HFFc6 (cell line): ENCODE data around the gene SCTR. TPM values are rescaled to one million over a fixed set of nuclear protein-coding genes. Genes with fewer than 3 reads are reported as not detected.

Experiments used
- DNase-seq: peaks from one replicate; pipeline ENCODE4 v3.0.0-alpha.2; 2018
- H3K27ac Mint-ChIP-seq: 2 replicates; pipeline ENCODE4 v1.8.0; 2020; ENCODE audit warnings: mild to moderate bottlenecking, mixed read lengths
- H3K27me3 Mint-ChIP-seq: 2 replicates; pipeline ENCODE4 v1.8.0; 2021; ENCODE audit warnings: mild to moderate bottlenecking, moderate library complexity, mixed read lengths; ENCODE audit not compliant: insufficient read depth
- H3K36me3 Mint-ChIP-seq: 2 replicates; pipeline ENCODE4 v1.8.0; 2021; ENCODE audit warnings: low read depth, mixed read lengths
- H3K4me1 Mint-ChIP-seq: 2 replicates; pipeline ENCODE4 v1.8.0; 2020; ENCODE audit warnings: low read depth, mixed read lengths
- H3K4me3 Mint-ChIP-seq: 2 replicates; pipeline ENCODE4 v1.8.0; 2020; ENCODE audit warnings: mild to moderate bottlenecking, moderate library complexity, mixed read lengths
- H3K9me3 Mint-ChIP-seq: 2 replicates; pipeline ENCODE4 v1.8.0; 2020; ENCODE audit warnings: mild to moderate bottlenecking, mixed read lengths
- total RNA-seq, 6 experiments: library from RNA; stranded (reverse); fragmentation: NEBNext Ultra II Directional; extraction: Animal tissue kit (Norgen Biotek cat#: 25700); gene quantifications; 2 replicates in 1 of 6; 3 replicates in 5 of 6; pipeline ENCODE4 v1.2.3, GENCODE V29; 2021
- TF ChIP-seq, protein P1 (sequence below): fragments of 200-600 bp; sonication (generic); IDR thresholded peaks from 2 replicates; pipeline ENCODE4 v1.5.0; 2021; ENCODE audit warnings: antibody characterized with exemption, mild to moderate bottlenecking

The SCTR gene
- total RNA-seq, 6 experiments from 2014 or later: not detected

DNA sequence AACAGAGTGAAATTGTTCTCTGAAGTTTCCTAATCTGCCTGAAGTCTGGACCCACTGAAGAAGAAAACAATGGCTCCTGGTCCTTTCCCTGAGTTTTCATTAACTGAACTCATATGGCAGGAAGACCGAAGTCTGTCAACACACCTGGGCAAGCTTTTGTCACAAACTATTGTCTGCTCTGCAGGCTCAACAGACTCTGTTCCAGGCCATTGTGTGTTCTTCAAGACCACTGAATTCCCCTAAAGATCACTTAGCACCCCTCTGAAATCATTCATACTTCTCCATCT lies 99.2 kb downstream of the SCTR start:
- no peak overlapping the region for H3K4me3 Mint-ChIP-seq
- peaks cover 8% of the 10 kb centered on the region for H3K9me3 Mint-ChIP-seq
- TF ChIP-seq, protein P1, sequence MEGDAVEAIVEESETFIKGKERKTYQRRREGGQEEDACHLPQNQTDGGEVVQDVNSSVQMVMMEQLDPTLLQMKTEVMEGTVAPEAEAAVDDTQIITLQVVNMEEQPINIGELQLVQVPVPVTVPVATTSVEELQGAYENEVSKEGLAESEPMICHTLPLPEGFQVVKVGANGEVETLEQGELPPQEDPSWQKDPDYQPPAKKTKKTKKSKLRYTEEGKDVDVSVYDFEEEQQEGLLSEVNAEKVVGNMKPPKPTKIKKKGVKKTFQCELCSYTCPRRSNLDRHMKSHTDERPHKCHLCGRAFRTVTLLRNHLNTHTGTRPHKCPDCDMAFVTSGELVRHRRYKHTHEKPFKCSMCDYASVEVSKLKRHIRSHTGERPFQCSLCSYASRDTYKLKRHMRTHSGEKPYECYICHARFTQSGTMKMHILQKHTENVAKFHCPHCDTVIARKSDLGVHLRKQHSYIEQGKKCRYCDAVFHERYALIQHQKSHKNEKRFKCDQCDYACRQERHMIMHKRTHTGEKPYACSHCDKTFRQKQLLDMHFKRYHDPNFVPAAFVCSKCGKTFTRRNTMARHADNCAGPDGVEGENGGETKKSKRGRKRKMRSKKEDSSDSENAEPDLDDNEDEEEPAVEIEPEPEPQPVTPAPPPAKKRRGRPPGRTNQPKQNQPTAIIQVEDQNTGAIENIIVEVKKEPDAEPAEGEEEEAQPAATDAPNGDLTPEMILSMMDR: no peak
- no peaks in the 10 kb centered on the region for H3K4me1 Mint-ChIP-seq
- H3K27me3 Mint-ChIP-seq: peaks cover 38% of the 10 kb centered on the region
- H3K27ac Mint-ChIP-seq: no peak overlapping the region
- H3K36me3 Mint-ChIP-seq: no peaks in the 10 kb centered on the region
- no peak for DNase-seq

DNA sequence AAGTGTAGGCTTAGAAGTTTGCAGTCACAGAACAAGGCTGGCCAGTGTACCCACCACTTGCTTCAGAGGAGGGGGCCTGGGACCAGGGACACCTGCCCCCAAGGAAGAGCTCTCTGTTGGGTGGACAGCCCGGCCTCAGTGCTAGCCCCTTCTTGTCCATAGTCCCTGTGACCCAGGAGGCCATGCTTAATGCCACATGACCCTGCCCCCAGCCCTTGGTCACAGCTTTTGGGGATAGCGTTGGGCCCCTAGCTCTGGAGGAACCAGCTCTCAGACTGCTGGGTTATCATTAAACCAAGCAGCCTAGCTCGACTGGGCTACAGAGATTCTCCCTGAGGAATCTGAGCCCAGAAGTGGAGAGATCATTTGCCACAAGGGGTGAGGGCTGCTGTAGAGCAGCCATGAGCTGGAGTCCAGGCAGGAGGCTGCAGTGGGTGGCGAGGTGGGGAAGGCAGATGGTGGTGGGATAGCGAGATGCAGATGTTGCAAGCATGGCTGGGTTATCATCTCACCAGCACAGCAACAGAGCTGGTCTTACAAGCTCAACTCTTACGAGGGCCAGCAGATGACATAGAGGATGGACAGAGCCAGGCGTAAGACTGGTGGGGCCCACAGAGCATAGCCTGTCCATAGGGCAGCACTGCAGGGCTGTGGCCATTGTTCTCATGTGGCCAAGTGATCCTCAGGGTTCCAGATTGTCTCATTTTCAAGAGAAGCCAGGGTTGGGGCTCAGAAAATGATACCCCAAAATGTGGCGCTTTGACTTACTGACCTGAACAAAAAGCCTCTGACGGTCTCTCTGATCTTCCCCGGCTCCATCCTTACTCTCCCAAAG lies 99.8 kb downstream of the SCTR start:
- H3K4me1 Mint-ChIP-seq: no peaks in the 10 kb centered on the region
- peaks cover 8% of the 10 kb centered on the region for H3K9me3 Mint-ChIP-seq
- no peak overlapping the region for H3K4me3 Mint-ChIP-seq
- TF ChIP-seq, protein P1: no peak
- DNase-seq: no peak
- peaks cover 38% of the 10 kb centered on the region for H3K27me3 Mint-ChIP-seq
- no peaks in the 10 kb centered on the region for H3K36me3 Mint-ChIP-seq
- H3K27ac Mint-ChIP-seq: no peak overlapping the region

DNA sequence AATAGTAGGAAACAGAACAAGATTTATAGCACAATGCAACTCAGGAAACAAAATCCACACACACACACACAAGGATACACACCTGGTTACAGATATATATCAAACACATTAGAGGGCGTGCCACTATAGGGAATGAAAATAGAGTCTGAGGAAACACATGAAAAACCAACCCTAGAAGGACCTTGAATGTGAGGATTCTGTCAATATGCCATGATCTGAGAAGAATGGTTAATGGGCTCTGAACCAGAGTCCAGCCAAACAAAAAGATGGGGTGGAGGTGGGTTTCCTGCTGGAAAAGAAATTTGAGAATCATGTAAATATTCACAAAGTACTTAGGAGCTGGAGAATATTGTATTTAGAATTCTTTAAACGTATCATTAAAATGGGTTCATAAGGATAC lies 100.5 kb downstream of the SCTR start:
- Mint-ChIP-seq H3K4me3 (no peak overlapping the region), H3K4me1 (no peaks in the 10 kb centered on the region), H3K27me3 (peaks cover 38% of the 10 kb centered on the region), H3K27ac (no peak overlapping the region), H3K36me3 (no peaks in the 10 kb centered on the region), H3K9me3 (peaks cover 8% of the 10 kb centered on the region)
- TF ChIP-seq, protein P1: no peak
- DNase-seq: no peak

- Mint-ChIP-seq H3K4me1 (no peaks in the 10 kb centered on the region), H3K9me3 (peaks cover 8% of the 10 kb centered on the region), H3K27ac (no peak overlapping the region), H3K4me3 (no peak overlapping the region), H3K36me3 (no peaks in the 10 kb centered on the region), H3K27me3 (peaks cover 34% of the 10 kb centered on the region)
- TF ChIP-seq, protein P1: no peak
- DNase-seq: no peak
Measured at GRCh38 chr2:119423108-119423444, 101.2 kb downstream of the SCTR start.

DNA sequence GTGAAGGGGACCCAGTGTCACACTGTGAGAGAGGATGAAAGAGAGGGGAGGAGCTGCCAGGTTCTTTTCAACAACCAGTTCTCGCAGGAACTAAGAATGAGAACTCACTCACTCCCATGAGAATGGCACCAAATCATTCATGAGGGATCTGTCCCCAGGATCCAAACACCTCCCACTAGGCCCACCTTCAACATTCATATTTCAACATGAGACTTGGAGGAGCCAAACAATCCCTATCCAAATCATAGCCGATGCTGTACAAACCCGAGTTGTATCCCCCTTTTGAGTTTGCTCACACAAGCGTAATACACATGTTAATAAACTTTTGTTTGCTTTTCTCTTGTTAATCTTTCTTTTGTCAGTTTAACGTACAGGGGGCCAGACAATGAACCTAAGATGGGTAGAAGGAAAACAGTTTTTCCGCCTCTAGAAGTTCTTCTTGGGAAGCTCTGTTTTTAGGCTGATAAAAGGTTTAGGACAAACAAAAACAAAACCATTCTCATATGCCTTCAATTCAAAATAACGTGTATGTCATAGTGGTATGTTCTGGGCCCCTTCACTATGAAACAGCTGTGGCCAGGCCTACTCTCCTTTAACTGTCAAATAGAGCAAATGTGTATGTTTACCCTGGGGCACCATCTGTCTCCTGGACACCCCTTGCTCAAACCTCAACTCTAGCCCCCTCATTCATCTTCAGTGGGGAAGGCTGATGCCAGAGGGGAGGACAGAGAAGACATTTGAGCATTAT lies 101.7 kb downstream of the SCTR start:
- TF ChIP-seq, protein P1: no peak
- no peaks in the 10 kb centered on the region for H3K4me1 Mint-ChIP-seq
- H3K4me3 Mint-ChIP-seq: no peak overlapping the region
- H3K9me3 Mint-ChIP-seq: peaks cover 8% of the 10 kb centered on the region
- no peak for DNase-seq
- no peaks in the 10 kb centered on the region for H3K36me3 Mint-ChIP-seq
- H3K27me3 Mint-ChIP-seq: peaks cover 30% of the 10 kb centered on the region
- no peak overlapping the region for H3K27ac Mint-ChIP-seq
